ENCODE measurements around the gene RELL2.
A peak's percentile ranks its signal among the peaks of the same experiment; 100 is the strongest.

The RELL2 gene

GRCh38 chr5:141633871-141634561 lies 2.8 kb upstream of the RELL2 start:
- DNase-seq (ENCODE audit: low read depth) = no peak
- H3K4me3 ChIP-seq (ENCODE audit: low read depth, low read length) = no peak overlapping the region
- in situ Hi-C loops (cut with HindIII; ENCODE audit: low sequenced_read_pairs) = no loop called here
- TF ChIP-seq CTCF (IDR thresholded peaks at IDR 0.05; ENCODE audit: low read depth, low read length, missing control alignments) = no peak

- H3K4me3 ChIP-seq (ENCODE audit: low read depth, low read length) = no peak overlapping the region
- in situ Hi-C loops (cut with HindIII; ENCODE audit: low sequenced_read_pairs) = no loop called here
Measured at GRCh38 chr5:141634720-141635119, 2.1 kb upstream of the RELL2 start.

GRCh38 chr5:141635646-141636045 lies 1.2 kb upstream of the RELL2 start:
- no peak for TF ChIP-seq CTCF (IDR thresholded peaks at IDR 0.05; ENCODE audit: low read depth, low read length, missing control alignments)
- DNase-seq (ENCODE audit: low read depth) = no peak
- peak overlapping the region; percentile 98 for H3K4me3 ChIP-seq (ENCODE audit: low read depth, low read length)
- in situ Hi-C loops (cut with HindIII; ENCODE audit: low sequenced_read_pairs) = no loop called here

More at GRCh38 chr5:141634720-141635119, 2.1 kb upstream of the RELL2 start:
- TF ChIP-seq CTCF (IDR thresholded peaks at IDR 0.05; ENCODE audit: low read depth, low read length, missing control alignments) = no peak
- DNase-seq (ENCODE audit: low read depth) = no peak

- DNase-seq (ENCODE audit: low read depth) = no peak
- in situ Hi-C loops (cut with HindIII; ENCODE audit: low sequenced_read_pairs) = no loop called here
- no peak for TF ChIP-seq CTCF (IDR thresholded peaks at IDR 0.05; ENCODE audit: low read depth, low read length, missing control alignments)
- peak overlapping the region; percentile 98 for H3K4me3 ChIP-seq (ENCODE audit: low read depth, low read length)
Measured at GRCh38 chr5:141636106-141636412, 738 bp upstream of the RELL2 start.

GRCh38 chr5:141637123-141637766 lies 448 bp downstream of the RELL2 start:
- no peak for DNase-seq (ENCODE audit: low read depth)
- H3K4me3 ChIP-seq (ENCODE audit: low read depth, low read length) = peak overlapping the region; percentile 98
- no peak for TF ChIP-seq CTCF (IDR thresholded peaks at IDR 0.05; ENCODE audit: low read depth, low read length, missing control alignments)
- in situ Hi-C loops (cut with HindIII; ENCODE audit: low sequenced_read_pairs) = no loop called here

- in situ Hi-C loops (cut with HindIII; ENCODE audit: low sequenced_read_pairs) = no loop called here
- TF ChIP-seq CTCF (IDR thresholded peaks at IDR 0.05; ENCODE audit: low read depth, low read length, missing control alignments) = peak; percentile 29
- DNase-seq (ENCODE audit: low read depth) = no peak
- peak overlapping the region; percentile 98 for H3K4me3 ChIP-seq (ENCODE audit: low read depth, low read length)
Measured at GRCh38 chr5:141637767-141638419, 1.1 kb downstream of the RELL2 start.
